ENCODE results near the gene FAM209A.
"Not testable (repeated sequence)": the region's sequence is repeated elsewhere in the genome, so short reads cannot be mapped to it uniquely, and the experiment has no call there.

Gene FAM209A

DNA sequence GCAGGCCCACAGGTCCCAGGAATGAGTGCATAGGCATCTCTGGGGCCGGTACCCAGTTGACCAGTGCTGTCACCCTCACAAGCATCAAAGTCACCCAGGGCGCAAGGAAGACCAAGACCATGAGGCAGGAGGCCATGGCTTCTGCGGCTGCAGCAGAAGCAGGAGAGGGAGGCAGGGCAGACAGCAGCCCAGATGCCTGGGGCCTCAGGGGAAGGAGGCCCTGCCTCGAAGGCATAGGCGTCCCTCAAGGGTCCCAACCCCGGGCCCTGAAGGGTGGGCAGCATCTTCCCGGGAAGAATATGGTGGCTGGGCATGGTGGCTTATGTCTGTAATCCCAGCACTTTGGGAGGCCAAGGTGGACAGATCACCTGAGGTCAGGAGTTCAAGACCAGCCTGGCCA, 3.0 kb downstream of the FAM209A start:
- Histone ChIP-seq H2AFZ (no peak overlapping the region), H3K27me3 (ENCODE audit: control insufficient read depth, insufficient read depth, low read length) (no peaks in the 10 kb centered on the region), H3K27ac (no peak overlapping the region), H3K9me3 (ENCODE audit: control insufficient read depth, low read length) (no peaks in the 10 kb centered on the region), H3K4me3 (ENCODE audit: low read depth, low read length) (no peak overlapping the region), H3K4me2 (ENCODE audit: low read length) (no peak overlapping the region), H3K79me2 (no peaks in the 10 kb centered on the region), H3K4me1 (no peaks in the 10 kb centered on the region), H3K9ac (no peak overlapping the region), H3K36me3 (ENCODE audit: control insufficient read depth, insufficient read depth, low read length) (no peaks in the 10 kb centered on the region)
- TF ChIP-seq, protein P1, sequence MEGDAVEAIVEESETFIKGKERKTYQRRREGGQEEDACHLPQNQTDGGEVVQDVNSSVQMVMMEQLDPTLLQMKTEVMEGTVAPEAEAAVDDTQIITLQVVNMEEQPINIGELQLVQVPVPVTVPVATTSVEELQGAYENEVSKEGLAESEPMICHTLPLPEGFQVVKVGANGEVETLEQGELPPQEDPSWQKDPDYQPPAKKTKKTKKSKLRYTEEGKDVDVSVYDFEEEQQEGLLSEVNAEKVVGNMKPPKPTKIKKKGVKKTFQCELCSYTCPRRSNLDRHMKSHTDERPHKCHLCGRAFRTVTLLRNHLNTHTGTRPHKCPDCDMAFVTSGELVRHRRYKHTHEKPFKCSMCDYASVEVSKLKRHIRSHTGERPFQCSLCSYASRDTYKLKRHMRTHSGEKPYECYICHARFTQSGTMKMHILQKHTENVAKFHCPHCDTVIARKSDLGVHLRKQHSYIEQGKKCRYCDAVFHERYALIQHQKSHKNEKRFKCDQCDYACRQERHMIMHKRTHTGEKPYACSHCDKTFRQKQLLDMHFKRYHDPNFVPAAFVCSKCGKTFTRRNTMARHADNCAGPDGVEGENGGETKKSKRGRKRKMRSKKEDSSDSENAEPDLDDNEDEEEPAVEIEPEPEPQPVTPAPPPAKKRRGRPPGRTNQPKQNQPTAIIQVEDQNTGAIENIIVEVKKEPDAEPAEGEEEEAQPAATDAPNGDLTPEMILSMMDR (IDR thresholded peaks at IDR 0.05), result no peak

DNA sequence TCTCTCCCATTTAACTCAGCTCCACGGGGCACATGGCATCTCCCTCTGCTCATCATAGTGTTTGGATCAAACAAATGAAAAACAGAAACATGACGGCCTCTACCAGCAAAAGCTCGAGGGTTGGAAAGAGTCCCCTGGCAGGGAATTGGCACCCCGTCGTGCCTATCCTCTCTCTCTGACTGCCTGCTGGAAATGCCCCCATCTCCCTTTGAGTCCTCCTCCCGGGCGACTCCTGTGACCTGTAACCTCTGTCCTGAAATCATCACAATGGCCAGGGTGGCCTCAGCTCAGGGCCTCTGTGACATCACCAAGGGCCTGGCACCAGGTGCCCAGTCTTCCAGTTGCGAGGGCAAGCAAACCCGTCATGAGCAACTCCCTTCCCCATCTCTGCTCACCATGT, 8.4 kb downstream of the FAM209A start, which contains the start of gene FAM209B:
Gene FAM209B (plus strand): TSS at position 301 of the 400 bp plus-strand sequence. CDS start 96 bp downstream, at position 397.
- not testable (repeated sequence) for H2AFZ ChIP-seq; H3K36me3 ChIP-seq (ENCODE audit: control insufficient read depth, insufficient read depth, low read length); H3K27ac ChIP-seq; H3K4me2 ChIP-seq (ENCODE audit: low read length); H3K9ac ChIP-seq; H3K79me2 ChIP-seq; H3K27me3 ChIP-seq (ENCODE audit: control insufficient read depth, insufficient read depth, low read length); H3K4me3 ChIP-seq (ENCODE audit: low read depth, low read length); H3K4me1 ChIP-seq; H3K9me3 ChIP-seq (ENCODE audit: control insufficient read depth, low read length)

DNA sequence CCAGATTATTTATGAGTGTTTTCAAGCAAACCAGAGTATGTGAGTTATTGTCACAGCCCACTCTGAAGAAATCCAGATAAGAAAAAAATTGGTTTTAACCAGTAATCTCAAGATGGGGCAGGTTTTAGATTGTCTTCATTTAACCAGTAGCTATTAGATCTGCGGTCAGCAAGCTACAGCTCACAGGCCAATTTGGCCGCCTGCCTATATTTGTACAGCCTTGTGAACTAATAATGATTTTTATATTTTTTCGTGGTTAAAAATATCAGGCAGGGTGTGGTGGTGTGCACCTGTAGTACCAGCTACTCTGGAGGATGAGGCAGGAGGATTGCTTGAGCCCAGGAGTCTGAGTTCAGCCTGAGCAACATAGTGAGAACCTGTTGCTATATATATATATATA, 13.5 kb downstream of the FAM209A start:
- Histone ChIP-seq H3K4me1 (no peaks in the 10 kb centered on the region), H3K4me3 (ENCODE audit: low read depth, low read length) (no peak overlapping the region), H3K4me2 (ENCODE audit: low read length) (no peak overlapping the region), H3K27ac (no peak overlapping the region), H3K79me2 (no peaks in the 10 kb centered on the region), H3K9me3 (ENCODE audit: control insufficient read depth, low read length) (no peaks in the 10 kb centered on the region), H3K9ac (no peak overlapping the region), H3K36me3 (ENCODE audit: control insufficient read depth, insufficient read depth, low read length) (no peaks in the 10 kb centered on the region), H3K27me3 (ENCODE audit: control insufficient read depth, insufficient read depth, low read length) (no peaks in the 10 kb centered on the region), H2AFZ (no peak overlapping the region)
- TF ChIP-seq, protein P1 (IDR thresholded peaks at IDR 0.05), result no peak

DNA sequence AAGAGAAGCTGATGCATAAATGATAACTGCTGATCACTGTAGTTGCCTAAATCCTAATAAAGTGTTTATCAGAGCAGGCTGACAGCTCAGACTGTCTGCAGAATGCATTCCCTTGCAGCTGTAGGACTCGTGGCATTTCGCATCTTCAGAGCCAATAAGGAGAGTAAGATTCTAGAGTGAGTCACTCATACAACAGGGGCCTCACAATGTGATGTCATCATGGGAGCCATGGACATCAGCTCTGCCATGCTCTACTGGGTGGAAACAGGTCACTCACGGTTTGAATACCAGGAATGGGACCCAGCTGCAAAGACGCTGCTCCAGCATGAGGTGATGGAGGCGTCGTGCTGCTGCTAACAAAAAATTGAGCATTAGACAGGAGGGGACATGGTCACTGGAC, 15.9 kb downstream of the FAM209A start:
- H3K4me2 ChIP-seq (ENCODE audit: low read length), result no peak overlapping the region
- H3K4me1 ChIP-seq, result no peaks in the 10 kb centered on the region
- no peaks in the 10 kb centered on the region for H3K79me2 ChIP-seq
- H3K27me3 ChIP-seq (ENCODE audit: control insufficient read depth, insufficient read depth, low read length), result no peaks in the 10 kb centered on the region
- no peaks in the 10 kb centered on the region for H3K36me3 ChIP-seq (ENCODE audit: control insufficient read depth, insufficient read depth, low read length)
- H3K9me3 ChIP-seq (ENCODE audit: control insufficient read depth, low read length), result no peaks in the 10 kb centered on the region
- no peak overlapping the region for H3K9ac ChIP-seq
- no peak overlapping the region for H3K27ac ChIP-seq
- no peak overlapping the region for H3K4me3 ChIP-seq (ENCODE audit: low read depth, low read length)
- no peak overlapping the region for H2AFZ ChIP-seq
- TF ChIP-seq, protein P1 (IDR thresholded peaks at IDR 0.05), result no peak

DNA sequence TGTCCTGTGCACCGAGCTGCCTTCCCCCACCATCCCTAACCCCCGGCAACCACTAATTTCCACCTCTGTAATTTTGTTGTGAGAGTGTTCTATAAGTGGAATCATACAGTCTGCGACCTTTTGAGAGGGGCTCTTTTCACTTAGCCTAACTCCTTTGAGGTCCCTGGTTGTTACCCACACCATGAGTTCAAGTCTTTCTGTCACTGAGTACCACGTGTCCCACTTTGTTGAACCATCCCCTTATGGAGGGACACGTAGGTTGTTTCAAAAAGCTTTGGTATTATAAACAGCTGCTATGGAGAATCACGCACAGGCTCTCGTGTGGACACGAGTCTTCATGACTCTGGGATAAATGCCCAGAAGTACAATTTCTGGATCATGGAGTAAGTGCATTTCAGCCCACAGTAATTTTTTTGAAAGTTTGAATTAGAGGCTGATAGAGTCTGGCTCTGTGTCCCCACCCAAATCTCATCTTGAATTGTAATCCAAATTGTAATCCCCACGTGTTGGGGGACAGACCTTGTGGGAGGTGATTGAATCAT, 18.0 kb downstream of the FAM209A start:
- Histone ChIP-seq H2AFZ (no peak overlapping the region), H3K4me1 (no peaks in the 10 kb centered on the region), H3K27me3 (ENCODE audit: control insufficient read depth, insufficient read depth, low read length) (no peaks in the 10 kb centered on the region), H3K79me2 (no peaks in the 10 kb centered on the region), H3K4me3 (ENCODE audit: low read depth, low read length) (no peak overlapping the region), H3K36me3 (ENCODE audit: control insufficient read depth, insufficient read depth, low read length) (no peaks in the 10 kb centered on the region), H3K27ac (no peak overlapping the region), H3K4me2 (ENCODE audit: low read length) (no peak overlapping the region), H3K9me3 (ENCODE audit: control insufficient read depth, low read length) (no peaks in the 10 kb centered on the region), H3K9ac (no peak overlapping the region)
- TF ChIP-seq, protein P1 (IDR thresholded peaks at IDR 0.05), result no peak
